K562 (cell line): Measurements from ENCODE around the gene CLASP1. TPM values are rescaled to one million over a fixed set of nuclear protein-coding genes. Genes with fewer than 3 reads are reported as not detected.

Experiments
- ATAC-seq: fragments of 200-7000 bp; cut with Tn5 transposase; 3 replicates; pipeline ENCODE4 v1.9.1; 2020; ENCODE audit warnings: moderate library complexity
- BruUV-seq: library from RNA; stranded (reverse); fragments of 400-500 nt; replicated peaks from 2 replicates; lab custom pipeline; 2021; lab: Mats Ljungman, UMichigan
- CTCF ChIA-PET: fragments of 300-600 bp; formaldehyde crosslinking; extraction: SDS; loops from one replicate; lab custom pipeline; 2021; ENCODE audit warnings: low intra/inter-chr PET ratio; lab: Yijun Ruan, JAX
- POLR2A ChIA-PET: fragments of 300-600, 350-650 bp; sonication (Branson Sonifier 250); formaldehyde crosslinking; extraction: SDS; loops from one replicate; lab custom pipeline; 2021; ENCODE audit warnings: antibody characterized with exemption, inconsistent platforms; lab: Yijun Ruan, JAX
- DNase-seq, 4 experiments: peaks; one replicate each; pipeline versions ENCODE4 v3.0.0 to v3.0.0-alpha.2; 2011 to 2018; ENCODE audit warnings: low spot score in 3 of 4, mixed read lengths in 3 of 4; ENCODE audit errors: extremely low read depth in 1 of 4
- FAIRE-seq: peaks from 2 replicates; lab custom pipeline; 2011; peaks lifted over from hg19 to GRCh38; lab: Jason Lieb, UNC
- H2AFZ ChIP-seq: 2 replicates; pipeline ENCODE4 v1.6.0; 2011; ENCODE audit warnings: low read depth, low read length, control low read depth, inconsistent platforms
- H3K27ac ChIP-seq: fragments of 200-600 bp; 3 replicates; pipeline ENCODE4 v1.8.0; 2011; ENCODE audit warnings: low read depth, mild to moderate bottlenecking, control low read depth, inconsistent platforms, low read length, moderate library complexity, mixed read lengths; ENCODE audit errors: extremely low read depth
- H3K27me3 ChIP-seq, 2 experiments: fragments of 300-600 bp in 1 of 2; 2 replicates in 1 of 2; 3 replicates in 1 of 2; pipeline versions ENCODE4 v1.6.0 to v1.8.0; 2011; ENCODE audit warnings: inconsistent platforms in 2 of 2, low read length in 2 of 2, mild to moderate bottlenecking in 1 of 2, mixed read lengths in 1 of 2, moderate library complexity in 1 of 2; ENCODE audit not compliant: control insufficient read depth in 2 of 2, insufficient read depth in 2 of 2
- H3K36me3 ChIP-seq: fragments of 300-600 bp; 3 replicates; pipeline ENCODE4 v1.8.0; 2011; ENCODE audit warnings: mild to moderate bottlenecking, low read length, inconsistent platforms; ENCODE audit not compliant: control insufficient read depth, insufficient read depth
- H3K4me1 ChIP-seq, 2 experiments: fragments of 200-600 bp in 1 of 2; replicated peaks in 1 of 2; 2 replicates in 1 of 2; 3 replicates in 1 of 2; pipeline versions ENCODE4 v1.5.1 to v1.8.0; 2011; ENCODE audit warnings: inconsistent platforms in 2 of 2, low read length in 2 of 2, mild to moderate bottlenecking in 1 of 2, mixed read lengths in 1 of 2, moderate library complexity in 1 of 2; ENCODE audit not compliant: control insufficient read depth in 2 of 2, insufficient read depth in 2 of 2
- H3K4me2 ChIP-seq: 2 replicates; pipeline ENCODE4 v1.6.1; 2011; ENCODE audit warnings: low read length, control low read depth, inconsistent platforms, mixed read lengths; ENCODE audit not compliant: insufficient read depth
- H3K4me3 ChIP-seq: fragments of 200-600 bp; sonication (generic), shearing (Covaris generic); 2 replicates; pipeline ENCODE4 v1.5.1; 2016; ENCODE audit warnings: control low read depth, inconsistent platforms
- H3K79me2 ChIP-seq: fragments of 200-600 bp; 3 replicates; pipeline ENCODE4 v1.8.0; 2011; ENCODE audit warnings: low read length, inconsistent platforms; ENCODE audit not compliant: control insufficient read depth, insufficient read depth
- H3K9ac ChIP-seq, 2 experiments: 2 replicates each; pipeline versions ENCODE4 v1.6.0 to v1.6.1; 2011; ENCODE audit warnings: low read depth in 2 of 2, low read length in 2 of 2, control low read depth in 1 of 2, inconsistent platforms in 1 of 2, mild to moderate bottlenecking in 1 of 2, mixed read lengths in 1 of 2; ENCODE audit not compliant: insufficient read depth in 1 of 2
- H3K9me1 ChIP-seq: one replicate; pipeline ENCODE4 v1.6.0; 2011; ENCODE audit warnings: inconsistent platforms, mild to moderate bottlenecking, low read length, moderate library complexity; ENCODE audit not compliant: control insufficient read depth, insufficient read depth
- H3K9me3 ChIP-seq: replicated peaks from 2 replicates; pipeline ENCODE4 v1.5.1; 2011; ENCODE audit warnings: low read depth, low read length, inconsistent platforms; ENCODE audit not compliant: control insufficient read depth, insufficient read depth
- H4K20me1 ChIP-seq: replicated peaks from 2 replicates; pipeline ENCODE4 v1.6.1; 2011; ENCODE audit warnings: low read length, inconsistent platforms, mixed read lengths; ENCODE audit not compliant: control insufficient read depth, insufficient read depth
- ATF6 ChIP-seq: sonication (generic); formaldehyde crosslinking; IDR thresholded peaks from 2 replicates; pipeline ENCODE4 v1.4.0; 2020; ENCODE audit warnings: mild to moderate bottlenecking, missing genetic modification reagents
- BACH1 ChIP-seq: fragments of 200-800 bp; sonication (Bioruptor generic); IDR thresholded peaks from 2 replicates; pipeline ENCODE4 v1.6.1; 2016; ENCODE audit warnings: missing genetic modification characterization, missing compliant biosample characterization
- CHAMP1 ChIP-seq: fragments of 450-650 bp; IDR thresholded peaks from 2 replicates; pipeline ENCODE4 v1.6.1; 2016; ENCODE audit warnings: mild to moderate bottlenecking
- IRF2 ChIP-seq: sonication (generic); formaldehyde crosslinking; IDR thresholded peaks from 2 replicates; pipeline ENCODE4 v1.8.1; 2022; ENCODE audit warnings: mild to moderate bottlenecking, missing genetic modification reagents
- PRDM10 ChIP-seq: fragments of 450-650 bp; IDR thresholded peaks from 2 replicates; pipeline ENCODE4 v1.6.1; 2018; ENCODE audit not compliant: partially characterized antibody
- THRA ChIP-seq: fragments of 450-650 bp; IDR thresholded peaks from 2 replicates; pipeline ENCODE4 v1.6.1; 2017; ENCODE audit warnings: mild to moderate bottlenecking, moderate library complexity
- XRCC5 ChIP-seq: fragments of 200-400 bp; formaldehyde crosslinking; IDR thresholded peaks from 2 replicates; pipeline ENCODE4 v1.6.1; 2017; ENCODE audit warnings: low read depth, mild to moderate bottlenecking, low read length
- ZNF740 ChIP-seq, 3 experiments: fragments of 200-800 bp in 1 of 3; sonication (Bioruptor generic) in 1 of 3; sonication (generic) in 1 of 3; formaldehyde crosslinking in 1 of 3; IDR thresholded peaks; 2 replicates each; pipeline versions ENCODE4 v1.6.1 to v1.8.0; 2016 to 2022; ENCODE audit warnings: mild to moderate bottlenecking in 2 of 3, missing compliant biosample characterization in 2 of 3, missing genetic modification characterization in 2 of 3, missing genetic modification reagents in 1 of 3
- WGBS: fragments of 100-300 bp; shearing (Covaris generic); methylation state at CpG from one replicate; pipeline ENCODE4 v1.1.6; 2016; ENCODE audit warnings: low coverage, mixed read lengths; ENCODE audit not compliant: insufficient coverage; ENCODE audit errors: missing lambda C conversion rate; 5-methylcytosine and 5-hydroxymethylcytosine counted together
- in situ Hi-C: fragments of 300-500 bp; cut with MboI; formaldehyde crosslinking; loops from 4 replicates; pipeline ENCODE4 v1.15.0; 2018; ENCODE audit warnings: inconsistent platforms, mixed read lengths
- intact Hi-C: fragments of 100-400 bp; cut with micrococcal nuclease; formaldehyde crosslinking; loops from 2 replicates; pipeline ENCODE4 v1.14.2; 2022
- polyA plus RNA-seq, 8 experiments: library from polyadenylated mRNA; depleted of rRNA in 4 of 8; stranded (reverse) in 5 of 8; unstranded in 3 of 8; fragments of >200 nt; fragmentation: Nextera tagmentation in 2 of 8; fragmentation: Illumina TruSeq in 1 of 8; extraction: Ambion mirVana in 2 of 8; extraction: Trizol in 1 of 8; gene quantifications; 2 replicates each; pipeline versions ENCODE4 v1.2.1 to v1.2.3, GENCODE V29; 2011 to 2014; ENCODE audit warnings: inconsistent platforms in 1 of 8, missing spikeins in 1 of 8
- total RNA-seq, 7 experiments: library from RNA; depleted of rRNA in 6 of 7; stranded (reverse); fragments of >200 nt in 6 of 7; fragmentation: Illumina TruSeq in 2 of 7; extraction: Trizol in 2 of 7; gene quantifications; 2 replicates each; pipeline versions ENCODE4 v1.2.1 to v1.2.3, GENCODE V29; 2011 to 2021; ENCODE audit warnings: low replicate concordance in 1 of 7

Gene CLASP1
- total and polyA plus RNA-seq, 9 of the 15 experiments (the other 6 are each of a cell fraction or from before 2014, with no cell fraction given), result 1.7 to 40.3 (median 20.7) TPM

- peak; percentile 15 to 38 (median 20) for DNase-seq
- peak; percentile 6 for ATAC-seq
- ChIA-PET POLR2A (interaction anchor here (0.8 to 4.3 kb wide), 14 partner anchors 10 to 119 kb away, joined by 3 to 31 read pairs (median 4); partner anchors contain the start of genes NIFK and RNU4ATAC), CTCF (no interaction called here)
- Histone ChIP-seq H4K20me1 (no peaks in the 10 kb centered on the region), H3K4me1 (peaks cover 12 to 23% of the 10 kb centered on the region in 2 experiments), H3K27ac (peak overlapping the region; percentile 100), H3K4me2 (peak overlapping the region; percentile 94), H3K9me1 (no peaks in the 10 kb centered on the region), H3K4me3 (peak overlapping the region; percentile 88), H3K9ac (peak overlapping the region; percentile 93 to 99), H3K36me3 (peaks cover 8% of the 10 kb centered on the region; the same call in 1 of the 3 replicates), H3K27me3 (no peaks in the 10 kb centered on the region), H2AFZ (peak overlapping the region; percentile 98), H3K9me3 (no peaks in the 10 kb centered on the region), H3K79me2 (peaks cover 80% of the 10 kb centered on the region)
- 1% methylated on average over 19 of the region's 23 CpGs for WGBS
- intact Hi-C loops, result loop anchor here (5.0 kb wide), 2 partner anchors 47 to 72 kb away; no protein-coding TSS in a partner anchor
- FAIRE-seq, result no peak
- in situ Hi-C loops, result loop anchor here (5.0 kb wide), 1 partner anchor 53 kb away; no protein-coding TSS in a partner anchor
- BruUV-seq, result no TSS peak
- TF ChIP-seq XRCC5 (no peak), PRDM10 (no peak), IRF2 (CRISPR knock-in tag) (no peak), CHAMP1 (0 out of 2 replicates have a peak, but pooled peaks have one; percentile 4), BACH1 (tag) (0 out of 2 replicates have a peak, but pooled peaks have one; percentile 9), ATF6 (CRISPR knock-in tag) (peak; percentile 40; the same call in 1 of the 2 replicates), ZNF740 (CRISPR knock-in tag; IDR thresholded peaks at IDR 0.05) (peak; percentile 87; the same call in 1 of the 2 replicates), ZNF740 (tag; IDR thresholded peaks at IDR 0.05) (peak in 1 of 2 experiments; percentile 50; a peak in 2 of 4 replicates), THRA (0 out of 2 replicates have a peak, but pooled peaks have one; percentile 31)
These were observed 1.2 kb upstream of the CLASP1 start for GRCh38 chr2:121650315-121650930.
